PC-9 (cell line): ENCODE measurements around the gene CENPM.

Experiments used
- CTCF ChIP-seq: fragments of 200-600 bp; sonication (generic); conservative IDR thresholded peaks from 2 replicates; pipeline ENCODE4 v1.6.1; 2017; ENCODE audit warnings: mixed run types, antibody characterized with exemption, mild to moderate bottlenecking, moderate library complexity
- EZH2 ChIP-seq: fragments of 200-600 bp; sonication (generic); IDR thresholded peaks from 2 replicates; pipeline ENCODE4 v1.8.0; 2017; ENCODE audit warnings: antibody characterized with exemption, low read depth

GRCh38 chr22:41905411-41906202 is 41.3 kb downstream of the CENPM start:
- TF ChIP-seq CTCF = no peak
- no peak for TF ChIP-seq EZH2
